IPS DF 6.9 (cell line): Measurements from ENCODE around the gene CDH23.

Experiments used
- DNase-seq: peaks from one replicate; pipeline ENCODE4 v3.0.0-alpha.2; 2013; ENCODE audit warnings: low read depth, low spot score
- H3K27ac ChIP-seq: one replicate; pipeline ENCODE4 v1.5.1; 2013; ENCODE audit warnings: low read length, control low read depth
- H3K27me3 ChIP-seq: 2 replicates; pipeline ENCODE4 v1.6.1; 2013; ENCODE audit warnings: mild to moderate bottlenecking, low read length; ENCODE audit not compliant: control insufficient read depth, insufficient read depth
- H3K36me3 ChIP-seq: 2 replicates; pipeline ENCODE4 v1.6.1; 2013; ENCODE audit warnings: low read length; ENCODE audit not compliant: control insufficient read depth, insufficient read depth
- H3K4me1 ChIP-seq: 2 replicates; pipeline ENCODE4 v1.6.1; 2013; ENCODE audit warnings: low read length; ENCODE audit not compliant: control insufficient read depth, insufficient read depth
- H3K4me3 ChIP-seq: 2 replicates; pipeline ENCODE4 v1.5.1; 2013; ENCODE audit warnings: mild to moderate bottlenecking, low read length
- H3K9me3 ChIP-seq: 2 replicates; pipeline ENCODE4 v1.6.1; 2013; ENCODE audit warnings: low read length, inconsistent platforms; ENCODE audit not compliant: control insufficient read depth, insufficient read depth
- WGBS: extraction: QIAGEN DNeasy Blood & Tissue Kit; methylation state at CpG from one replicate; pipeline ENCODE4 v1.1.7; 2013; ENCODE audit warnings: mixed read lengths, missing lambda C conversion rate; ENCODE audit not compliant: insufficient read length, insufficient coverage; 5-methylcytosine and 5-hydroxymethylcytosine counted together

CDH23 gene

GRCh38 chr10:71543608-71544170, 147.0 kb downstream of the CDH23 start:
- Histone ChIP-seq H3K27ac (no peak overlapping the region), H3K4me3 (no peak overlapping the region), H3K9me3 (no peaks in the 10 kb centered on the region), H3K27me3 (no peaks in the 10 kb centered on the region), H3K4me1 (peaks cover 8% of the 10 kb centered on the region), H3K36me3 (no peaks in the 10 kb centered on the region)
- no CpG with 5 or more reads among the region's 3 CpGs for WGBS
- no peak for DNase-seq

GRCh38 chr10:71545001-71545400, 148.3 kb downstream of the CDH23 start:
- Histone ChIP-seq H3K27me3 (no peaks in the 10 kb centered on the region), H3K27ac (no peak overlapping the region), H3K4me1 (peaks cover 5% of the 10 kb centered on the region), H3K9me3 (no peaks in the 10 kb centered on the region), H3K36me3 (no peaks in the 10 kb centered on the region), H3K4me3 (no peak overlapping the region)
- no peak for DNase-seq
- WGBS: no CpG with 5 or more reads among the region's 10 CpGs

- Histone ChIP-seq H3K36me3 (no peaks in the 10 kb centered on the region), H3K4me3 (no peak overlapping the region), H3K9me3 (no peaks in the 10 kb centered on the region), H3K27ac (no peak overlapping the region), H3K27me3 (no peaks in the 10 kb centered on the region), H3K4me1 (peaks cover 3% of the 10 kb centered on the region)
- no CpG with 5 or more reads among the region's 7 CpGs for WGBS
- DNase-seq: no peak
Measured at GRCh38 chr10:71546220-71546619, 149.5 kb downstream of the CDH23 start.

GRCh38 chr10:71547312-71547711, 150.6 kb downstream of the CDH23 start:
- no peaks in the 10 kb centered on the region for H3K9me3 ChIP-seq
- no peaks in the 10 kb centered on the region for H3K36me3 ChIP-seq
- no peak overlapping the region for H3K4me3 ChIP-seq
- DNase-seq: no peak
- H3K27ac ChIP-seq: no peak overlapping the region
- peaks cover 3% of the 10 kb centered on the region for H3K4me1 ChIP-seq
- H3K27me3 ChIP-seq: no peaks in the 10 kb centered on the region
- WGBS: no CpG with 5 or more reads among the region's 12 CpGs

GRCh38 chr10:71547876-71548846, 151.4 kb downstream of the CDH23 start:
- no peak overlapping the region for H3K4me3 ChIP-seq
- H3K36me3 ChIP-seq: no peaks in the 10 kb centered on the region
- no CpG with 5 or more reads among the region's 20 CpGs for WGBS
- peaks cover under 1% of the 10 kb centered on the region; the same call in 1 of the 2 replicates for H3K4me1 ChIP-seq
- no peaks in the 10 kb centered on the region for H3K27me3 ChIP-seq
- no peak overlapping the region for H3K27ac ChIP-seq
- H3K9me3 ChIP-seq: no peaks in the 10 kb centered on the region
- no peak for DNase-seq

GRCh38 chr10:71549766-71550533, 153.2 kb downstream of the CDH23 start:
- H3K4me1 ChIP-seq: peaks cover 2% of the 10 kb centered on the region; the same call in 1 of the 2 replicates
- H3K4me3 ChIP-seq: no peak overlapping the region
- DNase-seq: no peak
- H3K9me3 ChIP-seq: no peaks in the 10 kb centered on the region
- H3K36me3 ChIP-seq: no peaks in the 10 kb centered on the region
- WGBS: no CpG with 5 or more reads among the region's 11 CpGs
- H3K27ac ChIP-seq: no peak overlapping the region
- no peaks in the 10 kb centered on the region for H3K27me3 ChIP-seq

GRCh38 chr10:71550628-71551027, 153.9 kb downstream of the CDH23 start:
- H3K27me3 ChIP-seq: no peaks in the 10 kb centered on the region
- H3K27ac ChIP-seq: no peak overlapping the region
- WGBS: no CpG with 5 or more reads among the region's 7 CpGs
- H3K4me1 ChIP-seq: peaks cover 2% of the 10 kb centered on the region; the same call in 1 of the 2 replicates
- no peaks in the 10 kb centered on the region for H3K36me3 ChIP-seq
- H3K4me3 ChIP-seq: no peak overlapping the region
- no peak for DNase-seq
- H3K9me3 ChIP-seq: no peaks in the 10 kb centered on the region

- H3K36me3 ChIP-seq: no peaks in the 10 kb centered on the region
- H3K27ac ChIP-seq: no peak overlapping the region
- H3K27me3 ChIP-seq: no peaks in the 10 kb centered on the region
- H3K4me3 ChIP-seq: no peak overlapping the region
- peaks cover 2% of the 10 kb centered on the region; the same call in 1 of the 2 replicates for H3K4me1 ChIP-seq
- DNase-seq: no peak
- H3K9me3 ChIP-seq: no peaks in the 10 kb centered on the region
- WGBS: no CpG with 5 or more reads among the region's 3 CpGs
Measured at GRCh38 chr10:71551970-71552369, 155.2 kb downstream of the CDH23 start.

- no peaks in the 10 kb centered on the region for H3K36me3 ChIP-seq
- H3K4me3 ChIP-seq: no peak overlapping the region
- H3K27me3 ChIP-seq: no peaks in the 10 kb centered on the region
- no peak overlapping the region for H3K27ac ChIP-seq
- no peaks in the 10 kb centered on the region for H3K9me3 ChIP-seq
- H3K4me1 ChIP-seq: peaks cover 2% of the 10 kb centered on the region; the same call in 1 of the 2 replicates
- WGBS: no CpG with 5 or more reads among the region's 5 CpGs
- no peak for DNase-seq
Measured at GRCh38 chr10:71553432-71553831, 156.7 kb downstream of the CDH23 start.

GRCh38 chr10:71554671-71555070, 158.0 kb downstream of the CDH23 start:
- Histone ChIP-seq H3K27ac (no peak overlapping the region), H3K4me3 (no peak overlapping the region), H3K27me3 (no peaks in the 10 kb centered on the region), H3K36me3 (no peaks in the 10 kb centered on the region), H3K4me1 (peaks cover 2% of the 10 kb centered on the region; the same call in 1 of the 2 replicates), H3K9me3 (no peaks in the 10 kb centered on the region)
- DNase-seq: no peak
- WGBS: no CpG with 5 or more reads among the region's 2 CpGs
